Activated CD4-positive, alpha-beta T cell treated with anti-CD3 and anti-CD28 coated beads, Interleukin-2, amount 50 U/mL, for 16 hours (primary cell): ENCODE results near the gene ITFG2.
"Not testable (repeated sequence)": the region's sequence is repeated elsewhere in the genome, so short reads cannot be mapped to it uniquely, and the experiment has no call there.

ENCODE experiments used
- DNase-seq: peaks from one replicate; pipeline ENCODE4 v3.0.0-alpha.2; 2020

ITFG2 gene

GRCh38 chr12:2864198-2864597 is 51.7 kb downstream of the ITFG2 start:
- DNase-seq, result no peak

GRCh38 chr12:2868986-2869632 is 56.6 kb downstream of the ITFG2 start:
- not testable (repeated sequence) for DNase-seq
